Stimulated activated CD4-positive, alpha-beta T cell treated with anti-CD3 and anti-CD28 coated beads, TNF-alpha, amount 100 ng/mL, for 1 hour (primary cell): ENCODE data around the gene PRDM16.
A peak's percentile ranks its signal among the peaks of the same experiment; 100 is the strongest.

ENCODE experiments used
- DNase-seq, 3 donors: peaks; one replicate each; pipeline ENCODE4 v3.0.0-alpha.2; 2020; ENCODE audit warnings: low read depth in 3 of 3, low spot score in 1 of 3

Gene PRDM16

DNA sequence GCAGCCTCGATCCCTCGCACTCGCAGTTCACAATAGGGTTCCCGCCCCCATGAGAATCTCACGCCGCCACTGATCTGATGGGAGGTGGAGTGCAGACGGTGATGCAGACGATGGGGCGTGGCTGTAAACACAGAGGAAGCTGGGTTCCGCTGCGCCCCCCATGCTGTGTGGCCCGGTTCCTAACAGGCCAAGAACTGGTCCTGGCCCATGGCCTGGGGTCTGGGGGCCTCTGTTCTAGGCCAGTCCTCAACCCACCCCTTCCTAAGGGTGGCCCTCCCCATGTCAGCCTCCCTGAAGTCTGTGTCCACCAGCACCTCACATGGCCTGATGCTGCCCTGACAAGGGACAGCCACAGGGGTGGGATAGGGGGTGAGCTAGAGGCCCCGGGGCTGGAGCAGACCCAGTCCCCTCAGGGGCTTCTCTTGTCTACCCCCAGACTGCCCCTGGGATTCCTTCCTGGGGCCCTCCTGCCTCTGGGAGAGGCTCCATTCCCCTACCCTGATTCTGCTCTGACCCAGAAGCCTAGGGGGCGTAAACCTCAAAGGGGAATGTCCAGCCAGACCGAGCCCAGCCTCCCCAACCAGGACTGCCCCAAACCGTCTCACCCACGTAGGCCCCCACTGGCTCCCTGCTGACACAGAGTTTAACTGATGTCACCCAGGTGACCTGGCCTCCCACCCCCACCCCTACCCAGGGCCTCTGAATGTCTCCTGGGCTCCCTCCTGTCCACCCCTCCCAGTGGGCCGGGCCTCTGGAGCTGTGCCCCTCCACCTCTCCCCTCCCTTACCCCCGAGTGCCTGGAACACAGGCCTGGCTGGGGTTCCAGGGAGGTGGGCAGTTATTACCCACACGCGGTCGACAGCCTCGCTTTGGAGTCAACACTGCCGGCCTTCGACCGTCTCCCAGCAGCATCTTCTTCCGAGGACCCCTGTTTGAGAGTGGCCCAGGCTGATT, 370.6 kb downstream of the PRDM16 start:
- no peak for DNase-seq

GRCh38 chr1:3440300-3440681, 371.3 kb downstream of the PRDM16 start:
- no peak for DNase-seq

- DNase-seq = no peak
Measured at GRCh38 chr1:3440711-3441409, 371.9 kb downstream of the PRDM16 start.

GRCh38 chr1:3441410-3441847, 372.4 kb downstream of the PRDM16 start:
- DNase-seq = no peak

- DNase-seq = no peak
Measured at GRCh38 chr1:3441880-3442279, 372.9 kb downstream of the PRDM16 start.

DNA sequence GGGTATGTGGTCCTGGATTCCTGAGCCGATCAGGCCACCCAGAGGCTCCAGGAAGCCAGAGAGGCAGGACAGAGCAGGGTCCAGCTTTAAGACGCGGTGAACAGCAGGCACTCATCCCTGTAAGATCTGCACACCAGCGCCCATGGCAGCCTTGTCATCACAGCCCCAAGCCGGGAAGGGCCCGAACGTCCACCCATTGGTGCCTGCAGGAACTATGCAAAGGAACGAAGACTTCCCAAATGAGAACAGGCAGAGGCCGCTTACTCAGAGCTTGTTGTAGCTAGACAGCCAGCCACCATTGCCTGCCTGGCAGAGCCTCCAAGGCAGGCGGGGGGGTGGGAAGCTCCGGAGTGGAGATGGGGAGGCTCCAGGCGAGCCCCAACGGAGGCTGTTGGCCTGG, 373.3 kb downstream of the PRDM16 start:
- no peak for DNase-seq

- DNase-seq = no peak
Measured at GRCh38 chr1:3442901-3443300, 373.9 kb downstream of the PRDM16 start.

DNA sequence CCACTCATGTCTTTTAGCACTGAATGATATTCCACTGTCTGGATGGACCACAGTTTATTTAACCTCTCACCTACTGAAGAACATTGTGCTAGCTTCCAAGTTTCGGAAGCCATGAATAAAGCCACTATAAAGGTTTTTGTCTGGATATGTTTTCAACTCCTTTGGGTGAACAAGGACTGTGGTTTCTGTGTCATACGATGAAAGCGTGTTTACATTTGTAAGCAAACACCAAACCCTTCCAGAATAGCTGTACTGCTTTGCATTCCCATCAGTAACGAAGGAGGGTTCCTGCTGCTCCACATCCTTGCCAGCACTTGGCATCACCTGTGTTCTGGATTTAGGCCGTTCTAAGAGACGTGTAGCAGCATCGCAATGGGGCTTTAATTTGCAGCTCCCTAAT, 374.8 kb downstream of the PRDM16 start:
- no peak for DNase-seq

DNA sequence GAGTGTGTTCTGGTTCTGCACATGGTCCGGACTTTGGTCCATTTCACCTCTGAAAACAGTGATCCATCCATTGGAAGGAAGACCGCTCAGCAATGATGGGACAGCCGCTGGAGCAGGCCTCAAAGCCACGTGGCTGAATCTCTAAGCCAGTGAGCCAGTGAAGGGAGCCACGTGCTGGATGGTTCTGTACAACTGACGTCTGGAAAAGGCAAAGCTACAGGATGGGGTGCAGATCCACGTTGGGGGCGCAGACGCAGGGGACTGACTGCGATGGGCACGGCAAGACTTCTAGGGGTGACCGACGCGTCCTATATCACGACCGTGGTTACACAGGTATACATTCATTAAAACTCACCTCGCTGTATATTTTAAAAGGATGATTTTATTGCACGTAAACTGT, 375.3 kb downstream of the PRDM16 start:
- no peak for DNase-seq

DNA sequence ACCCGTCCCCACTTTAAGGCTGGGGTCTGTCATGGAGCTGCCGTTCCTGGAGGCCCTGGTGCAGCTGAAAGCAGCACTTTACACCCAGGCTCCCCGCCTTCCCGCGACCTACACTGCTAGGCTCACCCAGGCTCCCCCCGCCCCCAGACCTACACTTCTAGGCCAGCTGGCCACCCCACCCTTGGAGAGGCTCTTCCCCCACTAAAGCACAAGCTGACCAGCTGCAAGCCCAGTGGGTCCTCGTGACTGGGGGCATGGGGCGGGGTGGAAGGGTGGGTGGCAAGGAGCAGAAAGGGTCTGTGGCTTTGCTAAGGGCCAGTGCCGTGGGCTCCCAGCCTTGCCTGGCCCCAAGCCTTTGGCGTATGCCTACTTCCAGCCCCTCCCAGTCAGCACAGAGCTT, 375.7 kb downstream of the PRDM16 start:
- DNase-seq = no peak

GRCh38 chr1:3450202-3450863, 381.3 kb downstream of the PRDM16 start:
- no peak for DNase-seq

DNA sequence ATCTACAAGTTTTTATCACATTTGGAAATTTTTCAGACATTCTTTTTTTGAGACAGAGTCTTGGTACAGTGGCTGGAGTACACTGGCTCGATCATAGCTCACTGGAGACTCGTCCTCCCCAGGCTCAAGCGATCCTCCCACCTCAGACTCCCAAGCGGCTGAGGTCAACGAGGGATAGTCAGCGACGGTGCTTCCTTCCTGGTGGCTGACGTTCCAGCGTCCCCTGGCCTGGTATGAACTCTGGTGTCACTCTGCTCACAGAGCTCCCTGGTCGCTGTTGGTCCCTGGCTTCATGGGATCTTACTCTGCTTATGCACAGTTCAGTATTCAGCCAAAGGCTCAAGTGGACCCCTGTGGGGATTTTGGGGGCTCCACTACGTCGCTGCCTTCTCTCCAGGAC, 382.0 kb downstream of the PRDM16 start:
- no peak for DNase-seq

GRCh38 chr1:3451994-3452865, 383.2 kb downstream of the PRDM16 start:
- no peak for DNase-seq

DNA sequence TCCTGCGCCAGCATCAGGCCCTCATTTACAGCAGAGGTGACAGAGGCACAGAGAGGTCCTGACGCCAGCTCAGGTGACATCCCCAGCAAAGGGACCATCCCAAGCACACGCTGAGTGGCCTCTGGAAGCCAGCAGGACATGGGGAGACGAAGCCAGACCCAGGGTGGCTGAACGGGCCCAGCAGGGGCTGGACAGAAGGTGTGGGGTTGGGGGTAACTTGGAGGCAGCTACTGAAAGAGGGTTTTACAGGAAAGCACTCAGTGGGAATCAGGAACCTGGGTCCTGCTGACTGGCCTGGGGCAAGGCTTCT, 383.8 kb downstream of the PRDM16 start:
- DNase-seq = no peak

DNA sequence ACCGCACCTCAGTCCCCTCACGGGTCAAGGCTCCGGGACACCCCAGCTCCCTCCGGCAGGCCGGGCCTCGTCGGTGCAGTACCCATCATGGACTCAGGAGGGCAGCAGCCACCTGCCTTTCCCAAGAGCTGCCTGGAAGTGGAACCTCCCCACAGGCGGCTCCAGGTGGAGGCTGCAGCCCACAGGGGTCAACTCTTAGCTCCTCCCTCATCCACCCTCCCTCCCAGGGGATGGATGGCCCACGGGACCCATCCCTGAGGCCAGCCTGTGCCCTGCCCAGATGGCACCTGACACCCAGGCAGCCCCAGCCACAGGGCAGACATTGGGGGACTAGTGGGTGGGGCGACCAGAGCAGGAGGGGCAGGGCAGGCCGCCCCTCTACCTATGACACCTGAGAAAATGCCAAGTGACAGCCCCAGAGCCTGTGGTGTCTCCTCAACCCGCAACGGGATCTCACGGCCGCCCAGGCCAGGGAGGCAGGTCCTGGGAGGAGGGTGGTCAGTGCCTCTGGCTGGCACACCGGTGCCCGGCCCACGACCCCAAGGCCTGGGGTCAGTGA, 384.3 kb downstream of the PRDM16 start:
- peak; percentile 25 to 67 (median 54) for DNase-seq

GRCh38 chr1:3453891-3454810, 385.1 kb downstream of the PRDM16 start, which contains the start of gene ARHGEF16:
ARHGEF16 (plus strand) TSS chr1:3454665; CDS start chr1:3463085, 8,420 bp downstream.
- no peak for DNase-seq

DNA sequence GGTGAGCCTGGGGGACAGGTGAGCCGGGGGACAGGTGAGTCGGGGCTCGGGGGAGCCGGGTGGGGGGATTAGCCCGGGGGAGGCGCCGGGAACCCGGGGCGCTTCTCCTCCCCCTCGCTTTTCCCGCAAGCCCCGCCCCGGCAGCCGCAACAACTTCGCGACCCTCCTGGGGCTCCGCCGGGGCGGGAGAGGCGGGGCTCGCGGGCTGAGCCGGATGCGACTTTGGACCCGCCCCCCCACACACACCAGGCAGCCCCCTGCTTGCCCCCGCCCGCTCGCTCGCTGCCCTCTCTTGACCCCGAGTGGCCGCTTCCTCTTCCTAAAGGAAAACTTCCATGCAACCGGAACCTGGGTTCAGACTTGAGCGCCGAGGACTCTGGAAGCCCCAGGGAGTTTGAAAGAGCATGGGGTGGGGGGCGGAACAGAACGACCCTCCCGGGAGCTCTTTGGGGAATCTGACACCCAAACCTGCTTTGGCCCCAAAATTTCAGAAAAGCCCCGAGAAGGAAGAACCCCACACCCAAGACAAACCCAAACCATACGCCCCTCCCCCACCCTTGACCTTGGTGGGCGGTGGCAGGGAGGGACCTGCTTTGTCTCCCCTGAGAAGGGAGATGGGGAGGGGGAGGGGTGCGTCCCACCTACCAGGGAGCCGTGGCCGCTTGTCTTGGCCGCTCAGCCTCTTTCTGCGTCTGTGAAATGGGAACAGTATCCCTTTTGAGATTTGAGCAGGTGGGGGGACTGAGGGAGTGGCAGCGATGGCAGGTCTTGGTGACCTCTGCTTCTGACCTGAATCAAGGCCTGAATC, 386.0 kb downstream of the PRDM16 start:
- DNase-seq = no peak

GRCh38 chr1:3455670-3456448, 386.9 kb downstream of the PRDM16 start:
- DNase-seq = no peak
